ENCODE measurements around the gene CRB2.
"Not testable (repeated sequence)": the region's sequence is repeated elsewhere in the genome, so short reads cannot be mapped to it uniquely, and the experiment has no call there.

CRB2 gene

DNA sequence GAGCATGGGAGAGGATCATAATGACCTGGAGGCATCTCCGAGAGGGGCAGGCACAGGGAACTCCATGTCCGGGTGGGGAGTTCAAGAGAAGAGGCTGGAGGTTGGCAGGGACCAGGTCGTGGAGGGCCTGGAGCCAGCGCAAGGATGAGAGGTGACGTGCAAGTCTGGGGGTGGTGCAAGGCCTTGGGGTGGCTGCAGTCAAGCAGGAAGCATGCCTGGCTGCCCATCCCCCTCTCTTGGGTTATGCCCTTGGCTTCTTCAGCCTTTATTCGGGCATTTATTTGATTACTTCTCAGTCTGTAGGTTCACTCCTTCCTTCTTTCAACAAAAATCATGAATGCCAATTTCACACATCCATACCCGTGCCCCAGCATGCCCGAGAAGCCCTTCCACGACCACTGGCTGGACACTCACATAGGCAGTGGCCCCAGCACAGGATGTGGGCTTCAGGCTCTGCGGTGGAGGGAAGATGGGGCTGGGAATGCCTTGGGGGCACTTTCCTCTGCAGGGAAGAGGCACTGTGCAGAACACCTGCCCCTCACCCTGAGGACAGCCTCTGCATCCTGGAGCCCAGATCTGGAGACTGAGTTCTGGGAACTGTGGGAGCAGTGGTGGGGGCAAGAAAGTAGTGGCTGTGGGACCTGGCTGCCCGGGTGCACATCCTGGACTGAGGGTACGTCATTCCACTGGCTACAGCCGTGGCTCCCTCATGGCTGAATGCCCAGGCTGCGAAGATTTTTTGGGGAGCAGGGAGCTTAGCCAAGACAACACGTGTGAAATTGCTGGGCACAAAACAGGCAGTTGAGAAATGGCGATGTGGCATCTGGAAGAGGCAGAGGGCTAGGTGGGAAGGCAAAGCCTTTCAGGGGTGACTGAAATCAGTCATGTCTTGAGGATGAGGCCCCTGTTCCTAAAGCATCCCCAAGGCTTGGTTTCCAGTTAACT is 38.6 kb downstream of the CRB2 start:
- no peak overlapping the region for H3K27ac ChIP-seq
- TF ChIP-seq, protein P1, sequence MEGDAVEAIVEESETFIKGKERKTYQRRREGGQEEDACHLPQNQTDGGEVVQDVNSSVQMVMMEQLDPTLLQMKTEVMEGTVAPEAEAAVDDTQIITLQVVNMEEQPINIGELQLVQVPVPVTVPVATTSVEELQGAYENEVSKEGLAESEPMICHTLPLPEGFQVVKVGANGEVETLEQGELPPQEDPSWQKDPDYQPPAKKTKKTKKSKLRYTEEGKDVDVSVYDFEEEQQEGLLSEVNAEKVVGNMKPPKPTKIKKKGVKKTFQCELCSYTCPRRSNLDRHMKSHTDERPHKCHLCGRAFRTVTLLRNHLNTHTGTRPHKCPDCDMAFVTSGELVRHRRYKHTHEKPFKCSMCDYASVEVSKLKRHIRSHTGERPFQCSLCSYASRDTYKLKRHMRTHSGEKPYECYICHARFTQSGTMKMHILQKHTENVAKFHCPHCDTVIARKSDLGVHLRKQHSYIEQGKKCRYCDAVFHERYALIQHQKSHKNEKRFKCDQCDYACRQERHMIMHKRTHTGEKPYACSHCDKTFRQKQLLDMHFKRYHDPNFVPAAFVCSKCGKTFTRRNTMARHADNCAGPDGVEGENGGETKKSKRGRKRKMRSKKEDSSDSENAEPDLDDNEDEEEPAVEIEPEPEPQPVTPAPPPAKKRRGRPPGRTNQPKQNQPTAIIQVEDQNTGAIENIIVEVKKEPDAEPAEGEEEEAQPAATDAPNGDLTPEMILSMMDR (conservative IDR thresholded peaks at IDR 0.05), result no peak
- no peak for TF ChIP-seq ZFX (IDR thresholded peaks at IDR 0.05)

DNA sequence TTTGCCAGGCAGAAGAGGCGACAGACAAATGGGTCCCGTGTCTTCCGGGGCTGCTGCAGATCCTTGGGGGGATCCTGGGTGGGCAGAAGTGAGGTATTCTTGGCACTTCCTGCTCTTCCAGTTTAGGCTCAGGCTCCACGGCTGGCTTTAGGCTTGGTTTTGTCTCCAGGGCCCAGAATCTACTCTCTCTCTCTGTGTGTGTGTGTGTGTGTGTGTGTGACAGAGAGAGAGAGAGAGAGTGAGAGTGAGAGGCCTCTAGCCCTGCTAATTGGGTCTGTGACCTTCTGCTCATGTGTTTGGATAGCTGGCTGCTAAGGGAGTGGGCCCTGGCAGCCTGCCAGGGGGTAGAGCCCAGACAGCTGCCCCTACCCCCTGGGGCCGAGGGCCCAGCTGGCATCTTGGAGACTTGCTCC is 39.3 kb downstream of the CRB2 start:
- no peak overlapping the region for H3K27ac ChIP-seq
- no peak for TF ChIP-seq ZFX (IDR thresholded peaks at IDR 0.05)
- TF ChIP-seq, protein P1 (conservative IDR thresholded peaks at IDR 0.05), result no peak

DNA sequence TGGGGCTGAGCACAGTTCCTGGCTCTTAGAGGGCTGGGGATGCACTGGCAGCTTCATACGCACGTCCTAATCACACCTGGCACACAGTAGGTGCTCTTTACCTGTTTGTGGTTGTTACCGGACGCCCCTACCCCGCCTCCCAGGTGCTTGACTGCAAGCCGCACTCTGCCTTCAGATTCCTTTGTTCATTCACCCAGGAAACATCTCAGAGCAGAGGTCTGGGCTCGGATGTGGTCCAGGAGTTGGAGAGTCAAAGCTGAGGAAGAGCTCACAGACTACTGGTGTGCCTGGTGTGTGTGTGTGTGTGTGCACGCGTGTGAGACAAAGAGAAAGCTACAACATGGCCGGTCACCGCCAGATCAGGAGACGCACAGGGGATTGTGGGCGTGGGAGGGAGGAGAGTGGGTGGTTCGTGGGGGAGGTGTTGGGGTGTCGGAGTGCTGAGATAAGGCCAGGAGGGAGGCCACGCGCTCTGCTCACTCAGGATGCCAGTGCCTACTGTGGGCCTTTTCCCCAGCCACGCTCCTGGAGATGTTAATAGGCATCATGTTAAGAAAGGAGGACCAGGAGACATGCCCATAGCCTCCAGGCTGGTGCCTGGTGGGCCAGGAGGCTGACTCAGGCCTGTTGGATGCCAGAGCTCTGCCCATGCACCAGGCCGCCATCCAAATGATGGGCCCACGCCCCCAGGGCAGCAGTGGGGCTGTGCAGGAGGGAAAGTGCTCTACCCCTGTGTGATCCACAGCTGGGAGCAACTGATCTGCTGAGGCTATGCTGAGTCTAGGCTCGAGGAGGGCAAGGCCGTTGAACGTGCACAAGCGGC is 39.9 kb downstream of the CRB2 start:
- TF ChIP-seq ZFX (IDR thresholded peaks at IDR 0.05), result no peak
- TF ChIP-seq, protein P1 (conservative IDR thresholded peaks at IDR 0.05), result no peak
- H3K27ac ChIP-seq, result no peak overlapping the region

DNA sequence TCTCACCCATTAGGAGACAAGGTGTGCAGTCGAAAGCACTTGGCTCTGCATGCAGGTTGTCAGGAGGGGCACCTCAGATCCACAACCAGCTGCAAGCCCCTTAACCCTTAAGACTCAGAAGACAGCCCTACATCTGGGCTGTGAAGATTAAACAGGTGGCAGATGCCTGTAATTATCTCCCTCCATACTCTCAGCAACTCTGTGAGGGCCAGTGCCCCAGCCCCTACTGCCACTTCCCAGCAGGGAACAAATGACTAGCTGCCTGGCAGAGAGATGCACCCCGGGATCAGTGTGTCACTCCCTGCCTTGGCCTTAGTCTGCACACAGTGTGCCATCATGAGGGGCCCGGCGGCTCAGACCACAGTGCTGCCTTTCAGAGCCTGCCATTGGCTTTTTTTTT is 42.0 kb downstream of the CRB2 start:
- no peak overlapping the region for H3K27ac ChIP-seq
- TF ChIP-seq, protein P1 (conservative IDR thresholded peaks at IDR 0.05), result no peak
- TF ChIP-seq ZFX (IDR thresholded peaks at IDR 0.05), result no peak

DNA sequence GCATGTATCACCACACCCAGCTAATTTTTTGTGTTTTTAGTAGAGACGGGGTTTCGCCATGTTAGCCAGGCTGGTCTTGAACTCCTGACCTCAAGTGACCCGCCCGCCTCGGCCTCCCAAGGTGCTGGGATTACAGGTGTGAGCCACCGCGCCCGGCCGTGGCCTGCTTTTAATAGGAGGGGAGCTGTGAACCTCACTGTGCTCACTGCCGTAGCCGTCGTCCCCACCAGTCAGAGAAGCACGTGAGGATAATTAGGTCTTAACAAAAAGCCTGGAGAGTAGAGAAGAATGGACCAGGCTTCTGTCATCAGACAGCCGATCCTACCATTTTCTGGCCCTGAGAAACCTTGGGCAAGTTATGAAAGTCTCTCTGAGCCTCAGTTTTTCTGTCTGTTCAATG is 42.9 kb downstream of the CRB2 start:
- not testable (repeated sequence) for H3K27ac ChIP-seq

DNA sequence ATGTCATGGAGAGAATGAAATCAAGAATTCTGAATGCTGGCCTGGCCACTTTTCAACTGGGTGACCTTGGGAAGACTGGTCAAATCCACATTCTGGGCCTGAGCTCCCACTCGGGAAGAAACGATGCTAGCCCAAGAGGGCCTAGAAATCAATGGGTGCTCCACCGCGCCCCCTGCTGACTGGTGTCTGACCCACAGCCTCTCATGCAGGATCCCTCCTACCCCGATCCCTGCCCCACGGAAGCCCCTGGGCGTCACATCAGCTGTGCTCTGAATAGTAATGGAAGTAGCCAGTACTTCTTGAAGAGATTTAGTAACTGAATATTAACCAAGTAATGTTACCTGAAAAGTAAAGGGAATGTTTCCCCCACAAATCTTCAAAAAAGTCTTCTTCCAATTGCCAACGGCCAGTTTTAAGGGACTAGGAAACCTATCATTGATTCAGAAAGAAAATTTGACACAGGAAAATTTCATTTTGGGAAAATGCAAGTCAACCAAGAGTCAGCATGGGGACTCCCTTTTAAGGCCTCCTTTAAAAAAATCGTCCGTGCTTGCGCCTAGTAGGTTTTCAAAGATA is 43.9 kb downstream of the CRB2 start:
- no peak overlapping the region for H3K27ac ChIP-seq
- TF ChIP-seq, protein P1 (conservative IDR thresholded peaks at IDR 0.05), result peak; percentile 83
- no peak for TF ChIP-seq ZFX (IDR thresholded peaks at IDR 0.05)

DNA sequence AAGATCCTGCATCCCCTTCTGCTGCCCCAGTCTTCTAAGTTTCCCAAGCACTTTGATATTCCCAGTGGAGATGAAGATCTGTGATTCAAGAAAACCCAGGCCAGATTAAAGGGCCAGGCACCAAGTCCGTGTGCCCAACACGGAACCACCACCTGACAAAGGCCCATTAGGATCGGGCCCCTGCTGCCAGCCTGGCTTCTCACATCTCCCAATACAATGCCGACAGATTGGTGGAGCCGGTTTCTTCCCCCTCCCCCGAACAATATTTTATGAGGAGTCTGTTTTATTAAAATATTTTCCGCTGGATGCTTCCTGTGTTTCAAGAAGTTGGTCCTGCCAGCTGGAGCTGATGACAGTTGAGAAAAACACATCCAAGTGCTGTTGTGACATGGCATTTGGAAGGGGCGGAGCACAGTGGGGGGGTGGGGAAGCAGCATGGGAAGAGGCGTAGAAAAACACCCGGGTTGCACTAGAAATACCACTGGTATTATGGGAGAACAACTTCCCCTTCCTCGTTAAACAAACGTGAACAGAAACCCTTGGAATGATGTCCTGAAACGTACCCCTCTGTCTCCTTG is 45.0 kb downstream of the CRB2 start:
- no peak overlapping the region for H3K27ac ChIP-seq
- no peak for TF ChIP-seq ZFX (IDR thresholded peaks at IDR 0.05)

All from C4-2B (cell line).